ENCODE results near the gene ACTA2.

ACTA2 gene

GRCh38 chr10:88938938-88939337, 13.6 kb downstream of the ACTA2 start:
- Histone ChIP-seq H2BK15ac (replicated peaks; ENCODE audit: low read depth) (no peak overlapping the region), H2BK5ac (ENCODE audit: low read length) (no peak overlapping the region), H3K56ac (ENCODE audit: low read length) (no peak overlapping the region), H2BK120ac (ENCODE audit: low read depth, low read length) (no peak overlapping the region), H4K5ac (ENCODE audit: low read length) (no peak overlapping the region), H3K4me3 (ENCODE audit: low read length) (no peak overlapping the region), H3K79me1 (ENCODE audit: low read length) (no peaks in the 10 kb centered on the region), H3K79me2 (ENCODE audit: control insufficient read depth, insufficient read depth, low read length) (no peaks in the 10 kb centered on the region), H3K27ac (ENCODE audit: low read depth, low read length) (no peak overlapping the region), H2AK5ac (ENCODE audit: low read length) (no peak overlapping the region), H3K4me2 (ENCODE audit: low read length) (no peak overlapping the region), H3K18ac (ENCODE audit: low read length) (no peak overlapping the region), H3K4ac (ENCODE audit: low read depth, low read length) (no peak overlapping the region), H3K9ac (ENCODE audit: low read length) (no peak overlapping the region), H4K8ac (ENCODE audit: low read depth, low read length) (no peak overlapping the region), H3K27me3 (ENCODE audit: insufficient read depth, low read length, poor library complexity) (no peaks in the 10 kb centered on the region), H3K4me1 (ENCODE audit: control insufficient read depth, low read depth, low read length) (no peaks in the 10 kb centered on the region), H3K23ac (ENCODE audit: low read length) (no peak overlapping the region), H3K36me3 (ENCODE audit: control insufficient read depth, insufficient read depth, low read length) (no peaks in the 10 kb centered on the region)
- DNase-seq, result no peak
- WGBS (ENCODE audit: extremely low coverage, insufficient coverage, low lambda C conversion rate), result no CpG with 5 or more reads among the region's 2 CpGs

- H3K56ac ChIP-seq (ENCODE audit: low read length), result no peak overlapping the region
- H4K5ac ChIP-seq (ENCODE audit: low read length), result no peak overlapping the region
- no CpG with 5 or more reads among the region's 3 CpGs for WGBS (ENCODE audit: extremely low coverage, insufficient coverage, low lambda C conversion rate)
- H3K4ac ChIP-seq (ENCODE audit: low read depth, low read length), result no peak overlapping the region
- no peak for DNase-seq
- H3K9ac ChIP-seq (ENCODE audit: low read length), result no peak overlapping the region
- H3K27me3 ChIP-seq (ENCODE audit: insufficient read depth, low read length, poor library complexity), result no peaks in the 10 kb centered on the region
- H2BK120ac ChIP-seq (ENCODE audit: low read depth, low read length), result no peak overlapping the region
- H2AK5ac ChIP-seq (ENCODE audit: low read length), result no peak overlapping the region
- H3K79me2 ChIP-seq (ENCODE audit: control insufficient read depth, insufficient read depth, low read length), result no peaks in the 10 kb centered on the region
- H3K36me3 ChIP-seq (ENCODE audit: control insufficient read depth, insufficient read depth, low read length), result no peaks in the 10 kb centered on the region
- H3K4me3 ChIP-seq (ENCODE audit: low read length), result no peak overlapping the region
- H2BK5ac ChIP-seq (ENCODE audit: low read length), result no peak overlapping the region
- no peak overlapping the region for H3K23ac ChIP-seq (ENCODE audit: low read length)
- no peak overlapping the region for H4K8ac ChIP-seq (ENCODE audit: low read depth, low read length)
- H3K4me2 ChIP-seq (ENCODE audit: low read length), result no peak overlapping the region
- no peaks in the 10 kb centered on the region for H3K4me1 ChIP-seq (ENCODE audit: control insufficient read depth, low read depth, low read length)
- H3K79me1 ChIP-seq (ENCODE audit: low read length), result no peaks in the 10 kb centered on the region
- no peak overlapping the region for H2BK15ac ChIP-seq (replicated peaks; ENCODE audit: low read depth)
- H3K18ac ChIP-seq (ENCODE audit: low read length), result no peak overlapping the region
- no peak overlapping the region for H3K27ac ChIP-seq (ENCODE audit: low read depth, low read length)
These were observed 14.5 kb downstream of the ACTA2 start for GRCh38 chr10:88938039-88938438.

- no peak overlapping the region for H3K23ac ChIP-seq (ENCODE audit: low read length)
- no peak overlapping the region for H4K5ac ChIP-seq (ENCODE audit: low read length)
- H3K9ac ChIP-seq (ENCODE audit: low read length), result no peak overlapping the region
- no peak overlapping the region for H3K27ac ChIP-seq (ENCODE audit: low read depth, low read length)
- H2BK120ac ChIP-seq (ENCODE audit: low read depth, low read length), result no peak overlapping the region
- no peak overlapping the region for H4K8ac ChIP-seq (ENCODE audit: low read depth, low read length)
- H3K36me3 ChIP-seq (ENCODE audit: control insufficient read depth, insufficient read depth, low read length), result no peaks in the 10 kb centered on the region
- no peaks in the 10 kb centered on the region for H3K79me1 ChIP-seq (ENCODE audit: low read length)
- H3K56ac ChIP-seq (ENCODE audit: low read length), result no peak overlapping the region
- no peaks in the 10 kb centered on the region for H3K27me3 ChIP-seq (ENCODE audit: insufficient read depth, low read length, poor library complexity)
- H3K4me1 ChIP-seq (ENCODE audit: control insufficient read depth, low read depth, low read length), result no peaks in the 10 kb centered on the region
- H3K4ac ChIP-seq (ENCODE audit: low read depth, low read length), result no peak overlapping the region
- DNase-seq, result no peak
- no CpG with 5 or more reads among the region's 3 CpGs for WGBS (ENCODE audit: extremely low coverage, insufficient coverage, low lambda C conversion rate)
- H2BK15ac ChIP-seq (replicated peaks; ENCODE audit: low read depth), result no peak overlapping the region
- H3K4me2 ChIP-seq (ENCODE audit: low read length), result no peak overlapping the region
- no peak overlapping the region for H2BK5ac ChIP-seq (ENCODE audit: low read length)
- no peak overlapping the region for H3K18ac ChIP-seq (ENCODE audit: low read length)
- H3K79me2 ChIP-seq (ENCODE audit: control insufficient read depth, insufficient read depth, low read length), result no peaks in the 10 kb centered on the region
- no peak overlapping the region for H3K4me3 ChIP-seq (ENCODE audit: low read length)
- H2AK5ac ChIP-seq (ENCODE audit: low read length), result no peak overlapping the region
These were observed 15.9 kb downstream of the ACTA2 start for GRCh38 chr10:88936656-88937055.

GRCh38 chr10:88934900-88935672, 17.5 kb downstream of the ACTA2 start:
- Histone ChIP-seq H3K36me3 (ENCODE audit: control insufficient read depth, insufficient read depth, low read length) (no peaks in the 10 kb centered on the region), H4K8ac (ENCODE audit: low read depth, low read length) (no peak overlapping the region), H3K23ac (ENCODE audit: low read length) (no peak overlapping the region), H3K79me1 (ENCODE audit: low read length) (no peaks in the 10 kb centered on the region), H2BK15ac (replicated peaks; ENCODE audit: low read depth) (no peak overlapping the region), H3K18ac (ENCODE audit: low read length) (no peak overlapping the region), H4K5ac (ENCODE audit: low read length) (no peak overlapping the region), H3K27ac (ENCODE audit: low read depth, low read length) (no peak overlapping the region), H3K56ac (ENCODE audit: low read length) (no peak overlapping the region), H2AK5ac (ENCODE audit: low read length) (no peak overlapping the region), H3K4me1 (ENCODE audit: control insufficient read depth, low read depth, low read length) (no peaks in the 10 kb centered on the region), H2BK120ac (ENCODE audit: low read depth, low read length) (no peak overlapping the region), H3K4me3 (ENCODE audit: low read length) (no peak overlapping the region), H3K4ac (ENCODE audit: low read depth, low read length) (no peak overlapping the region), H3K4me2 (ENCODE audit: low read length) (no peak overlapping the region), H3K9ac (ENCODE audit: low read length) (no peak overlapping the region), H3K79me2 (ENCODE audit: control insufficient read depth, insufficient read depth, low read length) (no peaks in the 10 kb centered on the region), H2BK5ac (ENCODE audit: low read length) (no peak overlapping the region), H3K27me3 (ENCODE audit: insufficient read depth, low read length, poor library complexity) (no peaks in the 10 kb centered on the region)
- no CpG with 5 or more reads among the region's 17 CpGs for WGBS (ENCODE audit: extremely low coverage, insufficient coverage, low lambda C conversion rate)
- DNase-seq, result peak; percentile 92

- Histone ChIP-seq H3K23ac (ENCODE audit: low read length) (no peak overlapping the region), H3K18ac (ENCODE audit: low read length) (no peak overlapping the region), H3K4me3 (ENCODE audit: low read length) (no peak overlapping the region), H3K27me3 (ENCODE audit: insufficient read depth, low read length, poor library complexity) (no peaks in the 10 kb centered on the region), H2AK5ac (ENCODE audit: low read length) (no peak overlapping the region), H3K9ac (ENCODE audit: low read length) (no peak overlapping the region), H3K79me2 (ENCODE audit: control insufficient read depth, insufficient read depth, low read length) (no peaks in the 10 kb centered on the region), H3K4me2 (ENCODE audit: low read length) (no peak overlapping the region), H4K5ac (ENCODE audit: low read length) (no peak overlapping the region), H2BK120ac (ENCODE audit: low read depth, low read length) (no peak overlapping the region), H3K4ac (ENCODE audit: low read depth, low read length) (no peak overlapping the region), H3K56ac (ENCODE audit: low read length) (no peak overlapping the region), H3K79me1 (ENCODE audit: low read length) (no peaks in the 10 kb centered on the region), H3K4me1 (ENCODE audit: control insufficient read depth, low read depth, low read length) (no peaks in the 10 kb centered on the region), H3K27ac (ENCODE audit: low read depth, low read length) (no peak overlapping the region), H4K8ac (ENCODE audit: low read depth, low read length) (no peak overlapping the region), H2BK5ac (ENCODE audit: low read length) (no peak overlapping the region), H2BK15ac (replicated peaks; ENCODE audit: low read depth) (no peak overlapping the region), H3K36me3 (ENCODE audit: control insufficient read depth, insufficient read depth, low read length) (no peaks in the 10 kb centered on the region)
- WGBS (ENCODE audit: extremely low coverage, insufficient coverage, low lambda C conversion rate), result no CpG with 5 or more reads among the region's 2 CpGs
- DNase-seq, result no peak
These were observed 19.0 kb downstream of the ACTA2 start for GRCh38 chr10:88933564-88933963.

All from mesendoderm (in vitro differentiated cells).